Duodenal mucosa (tissue), 2 donors: ENCODE measurements around the gene HPN.

Experiments
- H3K27ac ChIP-seq: one replicate; pipeline ENCODE4 v1.7.0; 2013; ENCODE audit warnings: low read depth, low read length
- H3K27me3 ChIP-seq, 2 donors: one replicate each; pipeline ENCODE4 v1.7.0; 2013; ENCODE audit warnings: low read length in 2 of 2, control low read depth in 1 of 2; ENCODE audit not compliant: insufficient read depth in 2 of 2, control insufficient read depth in 1 of 2
- H3K36me3 ChIP-seq, 2 donors: one replicate each; pipeline ENCODE4 v1.7.0; 2013; ENCODE audit warnings: low read length in 2 of 2, control low read depth in 1 of 2; ENCODE audit not compliant: insufficient read depth in 2 of 2, control insufficient read depth in 1 of 2
- H3K4me1 ChIP-seq, 2 donors: one replicate each; pipeline ENCODE4 v1.7.0; 2013; ENCODE audit warnings: low read length in 2 of 2, control low read depth in 1 of 2; ENCODE audit not compliant: insufficient read depth in 2 of 2, control insufficient read depth in 1 of 2
- H3K4me3 ChIP-seq, 2 donors: one replicate each; pipeline ENCODE4 v1.7.0; 2013; ENCODE audit warnings: low read length in 2 of 2, low read depth in 1 of 2
- H3K9ac ChIP-seq, 2 donors: one replicate each; pipeline ENCODE4 v1.7.0; 2013; ENCODE audit warnings: low read length in 2 of 2, low read depth in 1 of 2
- H3K9me3 ChIP-seq, 2 donors: one replicate each; pipeline ENCODE4 v1.7.0; 2013; ENCODE audit warnings: low read length in 2 of 2, control low read depth in 1 of 2; ENCODE audit not compliant: control insufficient read depth in 1 of 2

HPN gene

DNA sequence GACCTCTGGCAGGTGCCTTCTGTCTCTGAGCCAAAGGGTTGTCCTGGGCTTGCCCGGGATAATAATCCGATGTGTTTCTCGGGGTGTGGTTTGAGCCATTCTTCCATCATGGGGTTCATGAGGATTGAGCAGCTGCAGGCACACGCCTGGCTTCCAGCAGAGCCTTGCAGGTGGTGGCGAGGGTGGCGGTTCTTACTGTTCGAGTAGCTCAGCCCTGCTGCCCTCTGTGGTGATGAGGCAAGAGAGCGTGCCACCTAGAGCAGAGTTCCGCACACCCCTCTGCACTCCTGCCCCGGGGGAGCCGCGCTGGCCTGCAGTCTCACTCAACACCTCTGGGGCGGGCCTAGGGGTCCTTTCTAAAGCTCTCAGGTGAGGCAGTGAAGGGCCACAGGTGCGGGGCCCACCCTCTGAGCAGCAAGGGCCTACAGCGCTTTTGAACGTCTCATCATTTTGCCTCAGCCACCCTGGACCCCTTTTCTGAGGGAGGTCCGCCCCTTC, 7.5 kb upstream of the HPN start:
- H3K36me3 ChIP-seq = no peaks in the 10 kb centered on the region
- H3K9me3 ChIP-seq = no peaks in the 10 kb centered on the region
- no peak overlapping the region for H3K9ac ChIP-seq
- peaks cover 7 to 13% of the 10 kb centered on the region in 2 donors for H3K27me3 ChIP-seq
- H3K27ac ChIP-seq = no peak overlapping the region
- peaks cover 3 to 5% of the 10 kb centered on the region in 2 donors for H3K4me1 ChIP-seq
- H3K4me3 ChIP-seq = no peak overlapping the region

DNA sequence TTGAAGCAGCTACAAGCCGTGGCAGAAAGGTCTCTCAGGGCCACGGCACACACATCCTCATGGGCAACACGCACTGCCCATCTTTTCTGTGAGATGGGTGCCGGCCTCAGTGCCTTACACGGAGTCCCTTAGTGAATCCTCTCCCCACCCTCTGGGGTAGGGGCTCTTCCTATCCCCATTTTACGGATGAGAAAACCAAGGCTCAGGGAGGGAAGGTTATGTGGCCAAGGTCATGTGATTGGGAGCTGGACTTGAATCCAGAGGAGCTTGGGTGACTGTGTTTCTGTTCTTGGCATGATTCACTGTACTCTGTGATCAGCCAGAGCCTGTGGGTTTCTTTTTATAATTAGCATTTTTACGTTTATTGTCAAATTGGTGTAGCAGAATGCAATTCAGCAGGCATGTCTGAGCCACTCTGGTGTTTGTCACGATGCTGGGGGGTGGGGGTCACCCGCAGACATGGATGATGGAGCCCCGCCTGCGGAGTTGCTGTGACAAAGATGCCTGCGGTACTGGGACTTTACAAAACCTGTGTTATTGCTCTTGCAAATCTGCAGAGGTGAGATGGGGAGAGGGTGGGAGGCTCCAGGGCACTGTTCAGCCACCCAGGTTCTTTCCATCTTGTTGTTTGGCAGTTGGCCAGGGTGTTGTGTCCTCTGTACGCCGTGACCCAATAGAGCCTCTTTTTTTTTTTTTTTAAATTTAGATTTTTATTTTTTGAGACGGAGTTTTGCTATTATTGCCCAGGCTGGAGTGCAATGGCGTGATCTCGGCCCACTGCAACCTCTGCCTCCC, 6.7 kb upstream of the HPN start:
- Histone ChIP-seq H3K4me3 (no peak overlapping the region), H3K4me1 (peaks cover 1 to 2% of the 10 kb centered on the region in 2 donors), H3K27me3 (peaks cover 7 to 13% of the 10 kb centered on the region in 2 donors), H3K27ac (no peak overlapping the region), H3K9me3 (no peaks in the 10 kb centered on the region), H3K9ac (no peak overlapping the region), H3K36me3 (no peaks in the 10 kb centered on the region)

DNA sequence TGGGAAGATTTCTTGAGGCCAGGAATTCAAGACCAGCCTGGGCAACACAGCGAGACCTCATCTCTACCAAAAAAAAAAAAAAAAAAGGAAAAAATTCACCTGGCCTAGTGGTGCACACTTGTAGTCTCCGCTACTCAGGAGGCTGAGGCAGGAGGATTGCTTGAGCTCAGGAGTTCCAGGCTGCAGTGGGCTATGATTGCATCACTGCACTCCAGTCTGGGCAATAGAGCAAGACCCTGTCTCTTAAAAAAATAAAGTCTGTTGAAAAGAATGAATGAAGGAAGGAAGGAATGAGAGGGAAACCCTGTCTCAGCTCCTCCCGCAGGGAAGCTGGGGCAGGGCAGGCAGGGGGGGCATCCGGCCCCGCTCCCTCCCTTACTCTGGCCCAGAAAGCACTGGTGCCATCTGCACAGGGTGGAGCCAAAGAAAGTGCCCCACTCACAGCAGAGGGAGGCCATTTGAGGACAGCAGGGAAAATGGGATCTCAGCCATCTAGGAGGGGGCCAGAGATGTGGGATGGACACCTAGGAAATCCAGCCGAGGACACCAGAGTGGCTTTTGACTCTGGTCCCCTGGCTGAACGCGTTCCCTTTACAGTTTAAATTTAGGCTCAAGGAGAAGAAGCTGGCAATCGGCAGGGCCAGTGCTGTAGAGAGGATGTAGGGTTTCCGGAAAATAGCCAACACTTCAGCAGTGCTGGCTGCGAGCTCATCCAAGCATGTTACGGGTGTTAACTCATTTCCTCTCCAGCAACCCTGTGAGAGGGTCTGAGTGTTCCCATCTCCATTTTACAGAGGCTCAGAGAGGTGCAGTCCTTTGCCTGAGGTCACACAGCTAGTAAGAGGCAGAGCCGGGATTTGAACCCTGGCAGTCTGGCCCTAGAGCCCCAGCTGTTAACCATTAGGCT, 3.6 kb upstream of the HPN start:
- Histone ChIP-seq H3K9ac (no peak overlapping the region), H3K4me1 (peaks cover 10 to 12% of the 10 kb centered on the region in 2 donors), H3K27me3 (peaks cover 2 to 7% of the 10 kb centered on the region in 2 donors), H3K4me3 (no peak overlapping the region), H3K27ac (no peak overlapping the region), H3K36me3 (no peaks in the 10 kb centered on the region), H3K9me3 (no peaks in the 10 kb centered on the region)

DNA sequence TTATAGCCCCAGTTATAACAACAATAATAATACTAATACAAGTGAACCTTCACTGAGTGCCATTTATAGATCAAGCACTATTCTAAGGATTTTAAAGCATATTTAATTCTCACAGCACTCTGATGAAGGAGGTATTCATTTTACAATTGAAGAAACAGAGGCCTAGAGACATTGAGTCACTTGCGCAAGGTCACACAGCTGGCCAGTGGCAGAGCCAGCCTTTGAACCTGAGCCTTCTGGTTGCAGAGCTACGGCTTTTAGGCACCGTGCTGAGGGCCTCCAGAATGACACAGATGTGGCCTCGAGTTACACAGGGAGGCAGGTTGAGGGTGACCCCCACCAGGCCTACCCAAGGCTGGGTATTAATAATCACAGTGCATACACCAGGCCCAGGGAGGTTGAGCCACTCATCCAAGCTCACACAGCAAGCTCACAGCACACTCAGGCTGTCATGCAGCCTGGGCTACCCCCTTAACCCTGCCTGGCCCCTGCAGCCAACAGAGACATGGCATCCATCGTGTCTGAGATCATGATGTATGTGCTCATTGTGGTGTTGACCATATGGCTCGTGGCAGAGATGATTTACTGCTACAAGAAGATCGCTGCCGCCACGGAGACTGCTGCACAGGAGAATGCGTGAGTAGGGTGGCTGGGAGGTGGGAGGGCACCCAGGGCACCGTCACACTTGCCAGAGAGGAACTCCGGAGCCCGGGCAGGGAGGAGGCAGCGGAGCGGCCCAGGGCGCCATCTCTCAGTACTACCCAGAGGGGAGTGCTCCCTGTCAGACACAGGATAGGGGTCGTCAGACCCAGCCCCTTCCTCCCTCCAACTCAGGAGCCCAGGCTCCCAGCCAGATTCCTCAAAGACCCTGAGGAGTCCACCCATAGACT, 2.7 kb upstream of the HPN start:
- Histone ChIP-seq H3K4me3 (no peak overlapping the region), H3K27me3 (peaks cover 2 to 7% of the 10 kb centered on the region in 2 donors), H3K4me1 (peaks cover 10 to 12% of the 10 kb centered on the region in 2 donors), H3K9me3 (no peaks in the 10 kb centered on the region), H3K27ac (no peak overlapping the region), H3K9ac (no peak overlapping the region), H3K36me3 (no peaks in the 10 kb centered on the region)

DNA sequence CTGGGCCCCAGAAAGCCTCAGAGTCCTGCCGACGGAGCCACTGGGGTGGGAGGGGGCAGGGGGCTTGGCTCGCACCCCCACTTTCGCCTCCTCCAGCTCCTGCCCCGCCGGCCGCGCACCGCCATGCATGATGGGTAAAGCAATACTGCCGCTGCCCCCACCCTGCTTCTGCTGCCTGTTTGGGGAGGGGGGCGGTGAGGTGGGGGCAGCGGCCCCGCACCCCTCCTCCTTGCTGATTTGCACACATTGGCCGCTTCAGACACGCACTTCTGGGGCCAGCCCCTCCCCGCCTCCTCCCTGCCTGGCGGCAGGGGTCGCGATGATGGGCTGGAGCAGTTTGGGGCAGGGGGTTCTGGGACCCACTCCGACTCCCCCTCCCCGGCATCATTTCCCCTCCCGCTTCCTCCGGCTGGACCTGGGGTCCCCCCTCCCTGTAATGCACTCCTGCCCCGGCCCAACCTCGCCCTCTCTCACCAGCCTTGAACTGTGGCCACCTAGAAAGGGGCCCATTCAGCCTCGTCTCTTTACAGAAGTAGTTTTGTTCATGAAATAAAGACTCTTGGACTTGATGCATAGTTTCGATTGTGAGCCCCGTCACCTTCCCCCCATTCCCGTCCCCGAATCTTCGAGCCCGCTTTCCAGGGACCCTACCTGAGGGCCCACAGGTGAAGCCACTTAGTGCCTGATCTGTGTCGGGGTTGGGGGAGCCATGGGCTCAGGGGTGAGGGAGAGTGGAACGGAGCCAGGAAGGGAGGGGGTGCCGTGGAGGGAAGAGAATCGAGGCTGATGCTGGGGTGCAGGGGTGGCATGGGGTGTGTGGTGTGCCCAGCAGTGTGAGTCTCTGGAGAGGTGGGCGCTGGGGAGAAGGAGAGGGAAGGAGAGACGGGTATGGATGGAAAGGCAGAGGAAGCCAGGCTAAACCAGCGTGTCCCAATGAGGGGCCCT, 1.4 kb upstream of the HPN start:
- Histone ChIP-seq H3K9me3 (no peaks in the 10 kb centered on the region), H3K27me3 (peaks cover 2 to 7% of the 10 kb centered on the region in 2 donors), H3K36me3 (no peaks in the 10 kb centered on the region), H3K4me1 (peaks cover 10 to 12% of the 10 kb centered on the region in 2 donors), H3K27ac (peak overlapping the region; percentile 25), H3K4me3 (peak overlapping the region; percentile 34 to 43), H3K9ac (peak overlapping the region in 1 of 2 donors; percentile 0)

DNA sequence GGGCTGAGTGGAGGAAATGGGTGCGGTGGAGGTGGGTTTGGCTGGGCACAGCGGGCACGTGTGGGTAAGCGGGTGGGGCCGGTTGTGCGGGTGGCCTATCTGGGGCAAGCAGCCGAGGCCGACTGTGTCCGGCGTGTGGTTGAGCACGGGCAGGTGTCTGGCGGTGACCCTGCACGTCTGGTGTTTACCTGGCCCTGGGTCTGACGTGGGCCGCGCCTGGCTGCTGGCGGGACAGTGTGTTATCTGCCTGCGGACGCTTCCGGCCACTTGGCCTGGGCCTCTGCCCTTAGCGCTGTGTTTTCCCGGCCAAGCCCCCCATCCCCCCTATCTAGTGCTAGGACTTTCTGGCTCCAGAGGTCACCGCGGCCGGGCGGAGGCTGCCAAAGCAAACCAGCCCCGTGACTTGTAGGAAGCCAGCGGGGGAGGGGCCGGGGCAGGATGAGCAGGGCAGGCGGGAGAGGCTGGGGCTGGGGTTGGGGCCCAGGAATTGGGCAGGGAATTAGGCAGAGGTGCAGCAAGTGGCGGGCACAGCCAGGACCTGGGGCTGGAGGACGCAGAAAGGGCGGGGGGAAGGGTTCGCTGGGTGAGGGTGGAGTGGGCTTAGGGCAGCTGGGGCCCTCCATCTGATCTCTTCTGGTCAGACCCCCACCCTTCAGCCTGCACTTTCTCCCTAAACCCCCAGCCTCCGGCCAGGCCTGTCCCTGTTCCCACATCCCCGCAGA, 534 bp upstream of the HPN start:
- Histone ChIP-seq H3K4me3 (peak overlapping the region; percentile 34 to 43), H3K4me1 (peaks cover 10 to 12% of the 10 kb centered on the region in 2 donors)

DNA sequence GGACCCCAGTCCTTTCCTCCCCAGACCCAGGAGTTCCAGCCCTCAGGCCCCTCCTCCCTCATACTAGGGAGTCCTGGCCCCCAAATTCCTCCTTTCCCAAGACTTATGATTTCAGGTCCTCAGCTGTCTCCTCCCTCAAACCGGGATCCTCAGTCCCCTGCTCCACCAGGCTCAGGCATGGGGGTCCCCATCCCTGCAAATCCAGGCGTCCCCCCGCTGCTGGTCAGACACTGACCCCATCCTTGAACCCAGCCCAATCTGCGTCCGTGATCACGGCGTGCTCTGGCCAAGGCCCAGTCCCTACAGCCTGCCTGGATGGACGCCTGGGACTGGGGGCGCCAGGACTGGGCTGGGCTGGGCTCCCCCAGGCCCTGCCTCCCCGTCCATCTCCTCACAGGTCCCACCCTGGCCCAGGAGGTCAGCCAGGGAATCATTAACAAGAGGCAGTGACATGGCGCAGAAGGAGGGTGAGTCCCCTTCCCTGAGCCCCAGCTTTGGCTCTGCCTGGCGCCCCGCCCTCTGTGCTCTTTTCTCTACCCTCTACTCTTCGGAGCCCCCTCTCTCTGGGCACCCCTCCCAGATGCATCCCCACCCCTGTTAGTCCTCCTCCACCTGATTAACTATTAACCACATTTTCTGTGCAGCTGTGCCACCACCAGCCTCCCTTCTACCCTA, 672 bp downstream of the HPN start:
- Histone ChIP-seq H3K27me3 (peaks cover 2 to 7% of the 10 kb centered on the region in 2 donors), H3K27ac (no peak overlapping the region), H3K4me3 (no peak overlapping the region), H3K36me3 (no peaks in the 10 kb centered on the region), H3K9me3 (no peaks in the 10 kb centered on the region), H3K4me1 (peaks cover 10 to 12% of the 10 kb centered on the region in 2 donors), H3K9ac (no peak overlapping the region)

More for the DNA sequence above, 534 bp upstream of the HPN start:
- Histone ChIP-seq H3K36me3 (no peaks in the 10 kb centered on the region), H3K27ac (peak overlapping the region; percentile 25), H3K27me3 (peaks cover 2 to 7% of the 10 kb centered on the region in 2 donors), H3K9me3 (no peaks in the 10 kb centered on the region), H3K9ac (peak overlapping the region in 1 of 2 donors; percentile 0)

DNA sequence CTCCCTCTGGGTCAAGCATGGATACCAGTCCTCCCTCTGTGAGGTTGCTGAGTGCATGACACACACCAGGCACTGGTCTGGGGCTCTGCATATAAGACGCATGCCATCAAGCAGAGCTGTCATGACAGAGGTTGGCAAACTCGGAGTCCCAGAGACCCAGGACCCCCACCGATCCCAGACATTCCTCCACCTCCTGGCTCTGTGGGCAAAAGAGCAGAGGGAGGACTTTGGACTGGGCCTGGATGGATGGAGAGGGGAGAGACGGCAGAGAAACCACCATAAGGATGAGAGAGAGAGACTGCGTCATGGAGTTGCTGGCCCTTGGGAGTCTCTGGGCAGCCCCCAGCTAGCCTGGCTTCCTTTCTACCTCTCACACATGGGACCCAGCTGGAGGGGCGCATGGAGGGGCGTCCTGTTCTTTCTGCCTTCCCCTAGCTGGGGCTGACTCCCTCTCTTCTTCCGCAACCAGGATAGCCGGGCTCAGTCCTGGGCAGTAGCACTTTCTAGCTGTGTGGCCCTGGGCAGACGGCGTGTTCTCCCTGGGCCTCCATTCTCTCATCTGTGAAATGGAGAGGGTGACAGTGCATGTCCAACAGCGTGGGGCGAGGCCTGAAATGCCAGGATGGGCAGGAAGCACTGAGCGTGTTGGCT, 1.6 kb downstream of the HPN start:
- peaks cover 10 to 12% of the 10 kb centered on the region in 2 donors for H3K4me1 ChIP-seq
- no peaks in the 10 kb centered on the region for H3K36me3 ChIP-seq
- no peak overlapping the region for H3K4me3 ChIP-seq
- no peak overlapping the region for H3K27ac ChIP-seq
- peaks cover 2 to 7% of the 10 kb centered on the region in 2 donors for H3K27me3 ChIP-seq
- no peaks in the 10 kb centered on the region for H3K9me3 ChIP-seq
- H3K9ac ChIP-seq = no peak overlapping the region
